PC-9 (cell line): ENCODE measurements around the gene KRTAP10-5. TPM values are rescaled to one million over a fixed set of nuclear protein-coding genes. Genes with fewer than 3 reads are reported as not detected.
"Not testable (repeated sequence)": the region's sequence is repeated elsewhere in the genome, so short reads cannot be mapped to it uniquely, and the experiment has no call there.

ENCODE experiments used
- BruUV-seq: library from RNA; stranded (reverse); fragments of 400-500 nt; replicated peaks from 2 replicates; lab custom pipeline; 2021; lab: Mats Ljungman, UMichigan
- CTCF ChIA-PET: fragments of 300-600 bp; sonication (Branson Sonifier 250); formaldehyde crosslinking; loops from one replicate; lab custom pipeline; 2022; ENCODE audit warnings: antibody characterized with exemption; lab: Charles Lee
- POLR2A ChIA-PET: fragments of 300-600 bp; sonication (Branson Sonifier 250); formaldehyde crosslinking; loops from one replicate; lab custom pipeline; 2022; ENCODE audit warnings: antibody characterized with exemption; ENCODE audit not compliant: unreplicated experiment; lab: Charles Lee
- DNase-seq, 2 experiments: peaks; one replicate each; pipeline versions ENCODE4 v3.0.0 to v3.0.0-alpha.2; 2015 to 2022; ENCODE audit warnings: mixed read lengths in 1 of 2
- H2AFZ ChIP-seq: fragments of 200-600 bp; sonication (generic); 2 replicates; pipeline ENCODE4 v1.8.1; 2017; ENCODE audit warnings: antibody characterized with exemption
- H3F3A ChIP-seq: fragments of 200-600 bp; sonication (generic); 2 replicates; pipeline ENCODE4 v1.8.1; 2017; ENCODE audit warnings: antibody characterized with exemption, mild to moderate bottlenecking, low read depth; ENCODE audit not compliant: insufficient read depth
- H3K27ac ChIP-seq: fragments of 200-600 bp; sonication (generic); 2 replicates; pipeline ENCODE4 v1.6.1; 2016; ENCODE audit warnings: mixed run types
- H3K27me3 ChIP-seq: fragments of 200-600 bp; sonication (generic); 2 replicates; pipeline ENCODE4 v1.6.1; 2016; ENCODE audit warnings: low read depth, mixed run types; ENCODE audit not compliant: insufficient read depth
- H3K36me3 ChIP-seq: fragments of 200-600 bp; sonication (generic); 2 replicates; pipeline ENCODE4 v1.6.1; 2016; ENCODE audit warnings: low read depth, mixed run types
- H3K4me1 ChIP-seq: fragments of 200-600 bp; sonication (generic); replicated peaks from 2 replicates; pipeline ENCODE4 v1.6.1; 2016; ENCODE audit warnings: mixed run types; ENCODE audit not compliant: insufficient read depth
- H3K4me2 ChIP-seq: fragments of 200-600 bp; sonication (generic); 2 replicates; pipeline ENCODE4 v1.6.1; 2017; ENCODE audit warnings: mixed run types
- H3K4me3 ChIP-seq: fragments of 200-600 bp; sonication (generic); 2 replicates; pipeline ENCODE4 v1.6.1; 2016; ENCODE audit warnings: mixed run types
- H3K79me2 ChIP-seq: fragments of 200-600 bp; sonication (generic); 2 replicates; pipeline ENCODE4 v1.6.1; 2017; ENCODE audit warnings: low read depth, mixed run types
- H3K9me2 ChIP-seq: fragments of 200-600 bp; sonication (generic); 2 replicates; pipeline ENCODE4 v1.8.1; 2017; ENCODE audit warnings: mild to moderate bottlenecking; ENCODE audit not compliant: insufficient read depth
- H3K9me3 ChIP-seq: fragments of 200-600 bp; sonication (generic); 2 replicates; pipeline ENCODE4 v1.8.1; 2016; ENCODE audit warnings: low read depth; ENCODE audit not compliant: insufficient read depth
- H4K20me1 ChIP-seq: fragments of 200-600 bp; sonication (generic); 2 replicates; pipeline ENCODE4 v1.8.1; 2017; ENCODE audit not compliant: insufficient read depth
- EZH2 ChIP-seq: fragments of 200-600 bp; sonication (generic); IDR thresholded peaks from 2 replicates; pipeline ENCODE4 v1.8.0; 2017; ENCODE audit warnings: antibody characterized with exemption, low read depth
- intact Hi-C: fragments of 100-400 bp; cut with micrococcal nuclease; formaldehyde crosslinking; loops from one replicate; pipeline ENCODE4 v1.10.0; 2022; ENCODE audit not compliant: unreplicated experiment
- total RNA-seq: library from RNA; stranded (reverse); gene quantifications from 2 replicates; pipeline ENCODE4 v1.2.3, GENCODE V29; 2021
- TF ChIP-seq, protein P1 (sequence below): fragments of 200-600 bp; sonication (generic); conservative IDR thresholded peaks from 2 replicates; pipeline ENCODE4 v1.6.1; 2017; ENCODE audit warnings: mixed run types, antibody characterized with exemption, mild to moderate bottlenecking, moderate library complexity

KRTAP10-5 gene
- total RNA-seq, 1 experiment from 2014 or later, result not detected

DNA sequence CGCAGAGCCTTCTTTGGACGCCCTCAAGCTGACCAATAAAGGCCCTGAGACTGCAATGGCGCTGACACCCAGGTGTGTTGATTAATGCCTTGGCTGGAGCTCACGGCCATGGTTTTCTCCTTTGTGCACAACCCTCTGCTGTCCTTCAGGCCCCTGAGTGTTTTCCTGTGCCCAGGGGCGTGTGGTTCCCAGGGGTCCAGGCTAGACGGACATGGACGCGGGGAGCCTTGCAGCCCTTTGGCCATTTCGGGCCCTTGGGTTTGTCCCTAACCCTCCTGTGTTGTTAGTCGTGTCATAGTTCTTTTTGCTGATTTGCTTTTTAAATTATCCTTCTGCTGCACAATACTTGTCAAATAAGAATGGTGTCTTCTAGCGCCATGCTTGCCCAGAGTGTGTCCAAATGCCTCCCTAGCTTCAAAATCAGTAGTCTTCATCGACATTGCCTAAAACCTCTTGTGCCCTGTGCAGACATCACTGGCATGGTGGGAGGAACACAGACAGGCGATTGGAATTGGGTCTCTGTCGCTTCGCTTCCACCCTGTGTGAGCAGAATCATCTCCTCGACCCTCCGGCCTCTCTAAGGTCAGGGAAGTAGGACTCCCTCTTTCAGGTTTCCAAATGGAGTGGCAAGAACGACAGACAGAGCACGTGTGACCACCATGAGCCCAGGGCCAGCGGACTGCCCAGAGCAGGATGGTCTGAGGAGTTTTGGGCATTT, 4.9 kb downstream of the KRTAP10-5 start:
- Histone ChIP-seq H3K9me3 (no peaks in the 10 kb centered on the region), H3K4me3 (no peak overlapping the region), H3K27me3 (peaks cover 53% of the 10 kb centered on the region), H3F3A (no peaks in the 10 kb centered on the region), H4K20me1 (no peaks in the 10 kb centered on the region), H3K36me3 (no peaks in the 10 kb centered on the region), H2AFZ (no peak overlapping the region), H3K27ac (no peak overlapping the region), H3K4me2 (no peak overlapping the region), H3K4me1 (no peaks in the 10 kb centered on the region), H3K9me2 (no peaks in the 10 kb centered on the region), H3K79me2 (no peaks in the 10 kb centered on the region)
- no peak for DNase-seq
- intact Hi-C loops, result no loop called here
- ChIA-PET POLR2A (no interaction called here), CTCF (no interaction called here)
- TF ChIP-seq EZH2, result no peak
- TF ChIP-seq, protein P1, sequence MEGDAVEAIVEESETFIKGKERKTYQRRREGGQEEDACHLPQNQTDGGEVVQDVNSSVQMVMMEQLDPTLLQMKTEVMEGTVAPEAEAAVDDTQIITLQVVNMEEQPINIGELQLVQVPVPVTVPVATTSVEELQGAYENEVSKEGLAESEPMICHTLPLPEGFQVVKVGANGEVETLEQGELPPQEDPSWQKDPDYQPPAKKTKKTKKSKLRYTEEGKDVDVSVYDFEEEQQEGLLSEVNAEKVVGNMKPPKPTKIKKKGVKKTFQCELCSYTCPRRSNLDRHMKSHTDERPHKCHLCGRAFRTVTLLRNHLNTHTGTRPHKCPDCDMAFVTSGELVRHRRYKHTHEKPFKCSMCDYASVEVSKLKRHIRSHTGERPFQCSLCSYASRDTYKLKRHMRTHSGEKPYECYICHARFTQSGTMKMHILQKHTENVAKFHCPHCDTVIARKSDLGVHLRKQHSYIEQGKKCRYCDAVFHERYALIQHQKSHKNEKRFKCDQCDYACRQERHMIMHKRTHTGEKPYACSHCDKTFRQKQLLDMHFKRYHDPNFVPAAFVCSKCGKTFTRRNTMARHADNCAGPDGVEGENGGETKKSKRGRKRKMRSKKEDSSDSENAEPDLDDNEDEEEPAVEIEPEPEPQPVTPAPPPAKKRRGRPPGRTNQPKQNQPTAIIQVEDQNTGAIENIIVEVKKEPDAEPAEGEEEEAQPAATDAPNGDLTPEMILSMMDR, result no peak
- no TSS peak for BruUV-seq

DNA sequence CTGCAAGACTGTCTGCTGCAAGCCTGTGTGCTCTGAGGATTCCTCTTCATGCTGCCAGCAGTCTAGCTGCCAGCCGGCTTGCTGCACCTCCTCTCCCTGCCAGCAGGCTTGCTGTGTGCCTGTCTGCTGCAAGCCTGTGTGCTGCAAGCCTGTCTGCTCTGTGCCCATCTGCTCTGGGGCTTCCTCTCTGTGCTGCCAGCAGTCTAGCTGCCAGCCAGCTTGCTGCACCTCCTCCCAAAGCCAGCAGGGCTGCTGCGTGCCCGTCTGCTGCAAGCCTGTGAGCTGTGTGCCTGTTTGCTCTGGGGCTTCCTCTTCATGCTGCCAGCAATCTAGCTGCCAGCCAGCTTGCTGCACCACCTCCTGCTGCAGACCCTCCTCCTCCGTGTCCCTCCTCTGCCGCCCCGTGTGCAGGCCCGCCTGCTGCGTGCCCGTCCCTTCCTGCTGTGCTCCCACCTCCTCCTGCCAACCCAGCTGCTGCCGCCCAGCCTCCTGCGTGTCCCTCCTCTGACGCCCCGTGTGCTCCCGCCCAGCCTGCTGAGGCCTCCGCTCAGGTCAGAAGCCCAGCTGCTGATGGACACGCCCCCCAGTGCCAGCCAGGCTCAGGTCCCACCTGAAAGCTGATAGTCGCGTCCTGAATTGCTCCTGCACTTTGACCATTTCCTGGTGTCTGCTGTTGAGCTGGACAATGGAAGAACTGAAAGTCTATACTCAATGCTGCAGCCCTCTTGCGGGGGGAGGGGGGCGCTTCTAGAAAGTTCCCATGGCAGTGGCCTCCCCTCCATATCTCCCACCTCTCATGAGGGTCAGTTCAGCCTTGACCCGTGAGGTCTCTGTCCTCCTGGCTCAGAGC, 5.7 kb downstream of the KRTAP10-5 start:
- H3K27me3 ChIP-seq, result peaks cover 58% of the 10 kb centered on the region
- H3K4me1 ChIP-seq, result no peaks in the 10 kb centered on the region
- BruUV-seq, result no TSS peak
- DNase-seq, result no peak
- ChIA-PET CTCF (no interaction called here), POLR2A (no interaction called here)
- H3K9me2 ChIP-seq, result no peaks in the 10 kb centered on the region
- TF ChIP-seq, protein P1, result no peak
- no peak for TF ChIP-seq EZH2
- H3K4me2 ChIP-seq, result no peak overlapping the region
- no peak overlapping the region for H2AFZ ChIP-seq
- H3K9me3 ChIP-seq, result no peaks in the 10 kb centered on the region
- H3F3A ChIP-seq, result no peaks in the 10 kb centered on the region
- intact Hi-C loops, result no loop called here
- H4K20me1 ChIP-seq, result no peaks in the 10 kb centered on the region
- no peaks in the 10 kb centered on the region for H3K79me2 ChIP-seq
- no peak overlapping the region for H3K4me3 ChIP-seq
- H3K36me3 ChIP-seq, result no peaks in the 10 kb centered on the region
- no peak overlapping the region for H3K27ac ChIP-seq

DNA sequence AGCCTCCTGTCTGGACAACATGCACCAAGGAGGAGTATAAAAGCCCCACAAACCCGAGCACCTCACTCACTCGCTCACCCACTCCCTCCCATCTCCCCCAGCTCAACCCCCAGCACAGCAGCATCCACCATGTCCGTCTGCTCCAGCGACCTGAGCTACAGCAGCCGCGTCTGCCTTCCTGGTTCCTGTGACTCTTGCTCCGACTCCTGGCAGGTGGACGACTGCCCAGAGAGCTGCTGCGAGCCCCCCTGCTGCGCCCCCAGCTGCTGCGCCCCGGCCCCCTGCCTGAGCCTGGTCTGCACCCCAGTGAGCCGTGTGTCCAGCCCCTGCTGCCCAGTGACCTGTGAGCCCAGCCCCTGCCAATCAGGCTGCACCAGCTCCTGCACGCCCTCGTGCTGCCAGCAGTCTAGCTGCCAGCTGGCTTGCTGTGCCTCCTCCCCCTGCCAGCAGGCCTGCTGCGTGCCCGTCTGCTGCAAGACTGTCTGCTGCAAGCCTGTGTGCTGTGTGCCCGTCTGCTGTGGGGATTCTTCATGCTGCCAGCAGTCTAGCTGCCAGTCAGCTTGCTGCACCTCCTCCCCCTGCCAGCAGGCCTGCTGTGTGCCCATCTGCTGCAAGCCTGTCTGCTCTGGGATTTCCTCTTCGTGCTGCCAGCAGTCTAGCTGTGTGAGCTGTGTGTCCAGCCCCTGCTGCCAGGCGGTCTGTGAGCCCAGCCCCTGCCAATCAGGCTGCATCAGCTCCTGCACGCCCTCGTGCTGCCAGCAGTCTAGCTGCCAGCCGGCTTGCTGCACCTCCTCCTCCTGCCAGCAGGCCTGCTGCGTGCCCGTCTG, 6.6 kb downstream of the KRTAP10-5 start, which contains the start of gene KRTAP10-4:
Gene KRTAP10-4 (plus strand): TSS at position 100 of the 827 bp plus-strand sequence. CDS start 30 bp downstream, at position 130.
- H3K27me3 ChIP-seq, result peaks cover 66% of the 10 kb centered on the region
- intact Hi-C loops, H3K4me3 ChIP-seq, DNase-seq, H3K27ac ChIP-seq, POLR2A ChIA-PET, H3K4me2 ChIP-seq, CTCF ChIA-PET, H3F3A ChIP-seq, H3K36me3 ChIP-seq, H3K79me2 ChIP-seq, H3K9me3 ChIP-seq, H3K9me2 ChIP-seq, H2AFZ ChIP-seq, BruUV-seq, H3K4me1 ChIP-seq, H4K20me1 ChIP-seq: not testable (repeated sequence)
